Keratinocyte (primary cell): Measurements from ENCODE around the gene ULK4. TPM values are rescaled to one million over a fixed set of nuclear protein-coding genes. Genes with fewer than 3 reads are reported as not detected.

Source experiments
- DNase-seq: peaks from one replicate; pipeline ENCODE4 v3.0.0-alpha.2; 2011; ENCODE audit warnings: low read depth, missing footprints, low spot score
- FAIRE-seq: peaks from 2 replicates; lab custom pipeline; 2011; peaks lifted over from hg19 to GRCh38; lab: Jason Lieb, UNC
- H2AFZ ChIP-seq: 2 replicates; pipeline ENCODE4 v1.6.0; 2012; ENCODE audit warnings: low read length, control low read depth, inconsistent platforms; ENCODE audit not compliant: control insufficient read depth
- H3K27ac ChIP-seq: 2 replicates; pipeline ENCODE4 v1.5.1; 2011; ENCODE audit warnings: low read length; ENCODE audit not compliant: control insufficient read depth, insufficient read depth
- H3K27me3 ChIP-seq: 3 replicates; pipeline ENCODE4 v1.6.0; 2011; ENCODE audit warnings: low read length; ENCODE audit not compliant: control insufficient read depth, insufficient read depth; ENCODE audit errors: extremely low read depth
- H3K36me3 ChIP-seq, 2 experiments: 2 replicates in 1 of 2; 3 replicates in 1 of 2; pipeline ENCODE4 v1.5.1; 2011; ENCODE audit warnings: low read length in 2 of 2, mild to moderate bottlenecking in 1 of 2; ENCODE audit not compliant: control insufficient read depth in 2 of 2, insufficient read depth in 2 of 2; ENCODE audit errors: extremely low read depth in 1 of 2
- H3K4me1 ChIP-seq: 3 replicates; pipeline ENCODE4 v1.5.1; 2011; ENCODE audit warnings: low read length; ENCODE audit not compliant: control insufficient read depth, insufficient read depth; ENCODE audit errors: extremely low read depth
- H3K4me2 ChIP-seq: 3 replicates; pipeline ENCODE4 v1.6.0; 2011; ENCODE audit warnings: low read depth, low read length; ENCODE audit not compliant: control insufficient read depth, insufficient read depth; ENCODE audit errors: extremely low read depth
- H3K4me3 ChIP-seq, 3 experiments: fragments of 200-600 bp in 1 of 3; sonication (generic) in 1 of 3; 2 replicates in 2 of 3; 3 replicates in 1 of 3; pipeline ENCODE4 v1.5.1; 2011 to 2016; ENCODE audit warnings: low read length in 3 of 3, mild to moderate bottlenecking in 3 of 3, control low read depth in 2 of 3, inconsistent platforms in 1 of 3, low read depth in 1 of 3, mixed read lengths in 1 of 3, mixed run types in 1 of 3, moderate library complexity in 1 of 3; ENCODE audit not compliant: control insufficient read depth in 2 of 3, insufficient read depth in 2 of 3; ENCODE audit errors: extremely low read depth in 1 of 3
- H3K79me2 ChIP-seq: 2 replicates; pipeline ENCODE4 v1.6.0; 2012; ENCODE audit warnings: low read length; ENCODE audit not compliant: control insufficient read depth, insufficient read depth
- H3K9ac ChIP-seq: 3 replicates; pipeline ENCODE4 v1.6.0; 2011; ENCODE audit warnings: low read length; ENCODE audit not compliant: control insufficient read depth, insufficient read depth; ENCODE audit errors: extremely low read depth
- H3K9me1 ChIP-seq: 3 replicates; pipeline ENCODE4 v1.6.0; 2011; ENCODE audit warnings: low read length; ENCODE audit not compliant: control insufficient read depth, insufficient read depth; ENCODE audit errors: extremely low read depth
- H3K9me3 ChIP-seq: 2 replicates; pipeline ENCODE4 v1.5.1; 2012; ENCODE audit warnings: low read depth, low read length; ENCODE audit not compliant: control insufficient read depth
- H4K20me1 ChIP-seq: 3 replicates; pipeline ENCODE4 v1.6.0; 2011; ENCODE audit warnings: low read length; ENCODE audit not compliant: control insufficient read depth, insufficient read depth; ENCODE audit errors: extremely low read depth
- CTCF ChIP-seq, 3 experiments: IDR thresholded peaks in 1 of 3; conservative IDR thresholded peaks in 1 of 3; optimal IDR thresholded peaks in 1 of 3; 2 replicates in 2 of 3; 3 replicates in 1 of 3; pipeline versions ENCODE3 to v1.5.1; 2011; ENCODE audit warnings: low read length in 3 of 3, mild to moderate bottlenecking in 3 of 3, moderate library complexity in 2 of 3, control low read depth in 1 of 3, inconsistent platforms in 1 of 3; ENCODE audit not compliant: insufficient read depth in 2 of 3; ENCODE audit errors: extremely low read depth in 1 of 3
- EZH2 ChIP-seq: IDR thresholded peaks from one replicate; pipeline ENCODE4 v1.6.1; 2012; ENCODE audit warnings: inconsistent platforms, mild to moderate bottlenecking, low read length, moderate library complexity
- dilution Hi-C: fragments of 300-500 bp; cut with MboI; formaldehyde crosslinking; loops from one replicate; pipeline ENCODE4 v1.7.0; 2020; ENCODE audit warnings: low sequenced_read_pairs; ENCODE audit not compliant: extremely low pct_ligation_motif_present
- polyA plus RNA-seq, 5 experiments: library from polyadenylated mRNA; depleted of rRNA in 3 of 5; stranded (reverse) in 3 of 5; stranded (forward) in 1 of 5; unstranded in 1 of 5; fragments of >200 nt; gene quantifications; 1 replicate in 1 of 5; 2 replicates in 3 of 5; 3 replicates in 1 of 5; pipeline versions ENCODE4 v1.2.1 to v1.2.3, GENCODE V29; 2011 to 2012; ENCODE audit warnings: missing spikeins in 2 of 5, low read depth in 1 of 5, low replicate concordance in 1 of 5

ULK4 gene
- polyA plus RNA-seq, 1 donor (not counting 4 experiments of a cell fraction or from before 2014, with no cell fraction given), result 6.1 TPM

DNA sequence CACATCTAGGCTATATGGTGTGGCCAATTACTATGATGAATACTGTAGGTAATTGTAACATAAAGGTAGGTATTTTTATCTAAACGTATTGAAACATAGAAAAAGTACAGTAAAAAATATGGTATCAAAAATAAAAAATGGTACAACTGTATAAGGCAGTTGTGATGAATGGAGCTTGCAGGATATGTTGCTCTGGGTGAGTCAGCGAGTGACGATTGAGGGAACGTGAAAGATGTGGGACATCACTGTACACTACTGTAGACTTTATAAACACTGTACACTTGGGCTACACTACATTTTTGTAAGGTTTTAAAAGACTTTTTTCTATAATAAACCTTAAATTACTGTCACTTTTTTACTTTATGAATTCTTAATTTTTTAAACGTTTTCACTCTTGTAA lies 752.3 kb downstream of the ULK4 start:
- Histone ChIP-seq H3K36me3 (peaks cover 1 to 5% of the 10 kb centered on the region in 2 experiments), H3K9me3 (no peaks in the 10 kb centered on the region), H3K9me1 (peaks cover 4% of the 10 kb centered on the region), H3K9ac (no peak overlapping the region), H2AFZ (no peak overlapping the region), H4K20me1 (peaks cover 83% of the 10 kb centered on the region), H3K4me2 (no peak overlapping the region), H3K79me2 (peaks cover 98% of the 10 kb centered on the region), H3K4me1 (peaks cover 7% of the 10 kb centered on the region), H3K27ac (no peak overlapping the region), H3K27me3 (no peaks in the 10 kb centered on the region), H3K4me3 (no peak overlapping the region)
- DNase-seq (no peak), FAIRE-seq (no peak)
- TF ChIP-seq CTCF (optimal IDR thresholded peaks at IDR 0.05 in 1 of 3, IDR thresholded peaks at IDR 0.05 in 1 of 3, conservative IDR thresholded peaks at IDR 0.05 in 1 of 3; ENCODE audit: extremely low read depth in 1 of 3, insufficient read depth in 2 of 3, low read length in 3 of 3), result no peak
- TF ChIP-seq EZH2, result no peak
- dilution Hi-C loops, result no loop called here

DNA sequence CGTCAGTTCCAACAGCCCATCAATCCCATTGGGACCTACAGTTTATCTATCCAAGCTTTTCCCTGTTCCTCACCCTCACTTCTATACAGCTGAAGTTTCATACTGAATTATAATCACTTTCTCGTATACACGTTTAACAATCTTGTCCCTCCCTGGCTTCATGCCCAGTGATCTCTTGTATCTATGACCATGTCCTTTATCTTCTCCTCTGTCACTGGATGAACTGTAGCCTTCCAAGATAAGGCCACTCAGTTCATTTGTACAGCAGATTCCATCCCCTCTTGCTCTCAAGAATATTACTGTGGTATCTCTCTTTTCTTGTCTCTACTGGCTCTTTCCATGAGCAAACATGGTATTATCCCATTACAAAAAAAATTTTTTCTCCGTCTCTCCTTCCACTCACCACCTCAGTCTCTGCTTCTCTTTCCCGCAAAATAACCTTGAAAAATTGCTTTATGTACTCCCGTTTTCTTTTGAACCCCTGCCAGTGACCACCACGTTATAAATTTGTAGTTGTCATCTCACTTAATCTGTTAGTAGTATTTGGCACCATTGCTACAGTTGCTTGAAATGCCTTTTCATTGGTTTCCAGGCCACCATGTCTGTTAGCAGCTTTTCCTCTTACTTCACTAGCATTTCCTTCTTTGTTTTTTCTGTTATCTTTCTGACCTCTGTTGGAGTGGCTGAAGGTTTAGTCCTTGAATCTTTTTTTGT lies 753.2 kb downstream of the ULK4 start:
- no peaks in the 10 kb centered on the region for H3K27me3 ChIP-seq
- no peak overlapping the region for H3K4me3 ChIP-seq
- DNase-seq (no peak), FAIRE-seq (no peak)
- H3K4me2 ChIP-seq, result no peak overlapping the region
- no peak overlapping the region for H3K9ac ChIP-seq
- peaks cover 78% of the 10 kb centered on the region for H4K20me1 ChIP-seq
- H2AFZ ChIP-seq, result no peak overlapping the region
- H3K27ac ChIP-seq, result no peak overlapping the region
- H3K79me2 ChIP-seq, result peaks cover 98% of the 10 kb centered on the region
- peaks cover 11% of the 10 kb centered on the region for H3K4me1 ChIP-seq
- dilution Hi-C loops, result no loop called here
- no peak for TF ChIP-seq EZH2
- no peak for TF ChIP-seq CTCF (optimal IDR thresholded peaks at IDR 0.05 in 1 of 3, IDR thresholded peaks at IDR 0.05 in 1 of 3, conservative IDR thresholded peaks at IDR 0.05 in 1 of 3; ENCODE audit: extremely low read depth in 1 of 3, insufficient read depth in 2 of 3, low read length in 3 of 3)
- peaks cover 4% of the 10 kb centered on the region for H3K9me1 ChIP-seq
- no peaks in the 10 kb centered on the region for H3K9me3 ChIP-seq
- peaks cover 1 to 5% of the 10 kb centered on the region in 2 experiments for H3K36me3 ChIP-seq
